A549 (cell line): ENCODE data around the gene SCAP. TPM values are rescaled to one million over a fixed set of nuclear protein-coding genes. Genes with fewer than 3 reads are reported as not detected.

Source experiments
- ATAC-seq, 2 experiments: fragments of 200-7000 bp in 1 of 2; fragments of >200 bp in 1 of 2; cut with Nextera tagmentation in 1 of 2; cut with Tn5 transposase in 1 of 2; 3 replicates each; pipeline versions ENCODE4 v1.8.0 to v1.9.1; 2018 to 2020; ENCODE audit warnings: mild to moderate bottlenecking in 1 of 2, moderate library complexity in 1 of 2
- CTCF ChIA-PET: fragments of 300-600 bp; sonication (Branson Sonifier 250); formaldehyde crosslinking; extraction: SDS; loops from one replicate; lab custom pipeline; 2021; ENCODE audit warnings: antibody characterized with exemption, inconsistent platforms; lab: Yijun Ruan, JAX
- POLR2A ChIA-PET: fragments of 350-600 bp; formaldehyde crosslinking; extraction: SDS; loops from one replicate; lab custom pipeline; 2021; ENCODE audit warnings: antibody characterized with exemption, inconsistent platforms; lab: Yijun Ruan, JAX
- DNase-seq, 2 experiments: peaks; one replicate each; pipeline versions ENCODE4 v3.0.0 to v3.0.0-alpha.2; 2011 to 2016; ENCODE audit warnings: low read depth in 1 of 2, low spot score in 1 of 2
- FAIRE-seq: peaks from 2 replicates; lab custom pipeline; 2011; peaks lifted over from hg19 to GRCh38; lab: Jason Lieb, UNC
- H3K27ac ChIP-seq, 2 experiments: fragments of >200 bp; sonication (Bioruptor Twin); formaldehyde crosslinking; 3 replicates each; pipeline ENCODE4 v1.5.1; 2016 to 2017
- H3K4me1 ChIP-seq: fragments of >200 bp; sonication (Bioruptor Twin); formaldehyde crosslinking; 3 replicates; pipeline ENCODE4 v1.6.1; 2016
- H3K4me2 ChIP-seq: fragments of >200 bp; sonication (Bioruptor Twin); formaldehyde crosslinking; 3 replicates; pipeline ENCODE4 v1.6.1; 2016
- H3K4me3 ChIP-seq: fragments of >200 bp; sonication (Bioruptor Twin); formaldehyde crosslinking; 3 replicates; pipeline ENCODE4 v1.5.1; 2016
- H3K9me3 ChIP-seq: fragments of >200 bp; sonication (Bioruptor Twin); formaldehyde crosslinking; 3 replicates; pipeline ENCODE4 v1.6.1; 2016
- BHLHE40 ChIP-seq: IDR thresholded peaks from 2 replicates; pipeline ENCODE4 v1.6.1; 2012; ENCODE audit warnings: low read depth, low read length, inconsistent platforms
- CBX2 ChIP-seq: fragments of 200-600 bp; sonication (generic); IDR thresholded peaks from 2 replicates; pipeline ENCODE4 v1.6.1; 2016; ENCODE audit warnings: low read depth, mild to moderate bottlenecking, borderline replicate concordance
- CBX8 ChIP-seq: fragments of 200-600 bp; sonication (generic); IDR thresholded peaks from 2 replicates; pipeline ENCODE4 v1.6.1; 2016
- CHD2 ChIP-seq: fragments of 150-350 bp; IDR thresholded peaks from 2 replicates; pipeline ENCODE4 v1.6.1; 2014; ENCODE audit warnings: low read length; ENCODE audit not compliant: partially characterized antibody
- EHF ChIP-seq: fragments of 250-450 bp; sonication (Bioruptor Pico); IDR thresholded peaks from 2 replicates; pipeline ENCODE4 v1.5.0; 2020; ENCODE audit warnings: mild to moderate bottlenecking
- EP300 ChIP-seq, 2 experiments: fragments of >200 bp; sonication (Bioruptor Twin); formaldehyde crosslinking; IDR thresholded peaks; 2 replicates in 1 of 2; 3 replicates in 1 of 2; pipeline ENCODE4 v1.6.1; 2016 to 2017
- ESRRA ChIP-seq: fragments of 150-350 bp; IDR thresholded peaks from 2 replicates; pipeline ENCODE4 v1.6.1; 2014; ENCODE audit warnings: mild to moderate bottlenecking, low read length, borderline replicate concordance
- GATA3 ChIP-seq: IDR thresholded peaks from 2 replicates; pipeline ENCODE4 v1.6.1; 2012; ENCODE audit warnings: borderline replicate concordance
- HOXA7 ChIP-seq: fragments of 250-450 bp; sonication (Bioruptor Pico); IDR thresholded peaks from 2 replicates; pipeline ENCODE4 v1.5.0; 2020; ENCODE audit warnings: mild to moderate bottlenecking, moderate library complexity
- HOXB5 ChIP-seq: fragments of 250-450 bp; sonication (Bioruptor Pico); IDR thresholded peaks from 2 replicates; pipeline ENCODE4 v1.5.0; 2020; ENCODE audit warnings: mild to moderate bottlenecking, moderate library complexity
- JUN ChIP-seq, 2 experiments: fragments of >200 bp; sonication (Bioruptor Twin); formaldehyde crosslinking; IDR thresholded peaks; 2 replicates in 1 of 2; 3 replicates in 1 of 2; pipeline ENCODE4 v1.6.1; 2016 to 2017
- KDM1A ChIP-seq: fragments of 200-600 bp; sonication (generic); IDR thresholded peaks from 2 replicates; pipeline ENCODE4 v1.6.1; 2016; ENCODE audit warnings: low read depth, mild to moderate bottlenecking
- KDM5A ChIP-seq: fragments of 200-600 bp; sonication (generic); IDR thresholded peaks from 2 replicates; pipeline ENCODE4 v1.6.1; 2016; ENCODE audit warnings: antibody characterized with exemption, mild to moderate bottlenecking
- MYC ChIP-seq: IDR thresholded peaks from 2 replicates; pipeline ENCODE4 v1.6.1; 2012; ENCODE audit warnings: mild to moderate bottlenecking, inconsistent platforms, low read length, improper control_type of control experiment, borderline replicate concordance
- NFE2L2 ChIP-seq: fragments of 150-350 bp; conservative IDR thresholded peaks from 2 replicates; pipeline ENCODE4 v1.6.1; 2014; ENCODE audit warnings: low read length
- NR3C1 ChIP-seq: fragments of >200 bp; sonication (Bioruptor Twin); formaldehyde crosslinking; IDR thresholded peaks from 3 replicates; pipeline ENCODE4 v1.6.1; 2017
- PHF8 ChIP-seq: fragments of 200-600 bp; sonication (generic); IDR thresholded peaks from 2 replicates; pipeline ENCODE4 v1.6.1; 2016; ENCODE audit warnings: low read depth, mild to moderate bottlenecking, antibody characterized with exemption, moderate library complexity, borderline replicate concordance
- POLR2A ChIP-seq: IDR thresholded peaks from 2 replicates; pipeline ENCODE4 v1.6.1; 2012; ENCODE audit warnings: mild to moderate bottlenecking, low read length
- POLR2AphosphoS2 ChIP-seq: conservative IDR thresholded peaks from 2 replicates; pipeline ENCODE4 v1.6.1; 2012; ENCODE audit warnings: low read length, improper control_type of control experiment, inconsistent platforms
- RAD21 ChIP-seq, 2 experiments: fragments of >200 bp in 1 of 2; sonication (Bioruptor Twin) in 1 of 2; formaldehyde crosslinking in 1 of 2; IDR thresholded peaks in 1 of 2; conservative IDR thresholded peaks in 1 of 2; 2 replicates in 1 of 2; 3 replicates in 1 of 2; pipeline ENCODE4 v1.6.1; 2012 to 2018; ENCODE audit warnings: inconsistent platforms in 1 of 2
- RARB ChIP-seq: fragments of 250-450 bp; sonication (Bioruptor Pico); IDR thresholded peaks from 2 replicates; pipeline ENCODE4 v1.8.0; 2021; ENCODE audit warnings: mild to moderate bottlenecking, moderate library complexity
- RCOR1 ChIP-seq: fragments of 150-350 bp; IDR thresholded peaks from 2 replicates; pipeline ENCODE4 v1.6.1; 2014; ENCODE audit warnings: antibody characterized with exemption, low read length, low read depth
- RFX5 ChIP-seq: fragments of 450-650 bp; IDR thresholded peaks from 2 replicates; pipeline ENCODE4 v1.7.1; 2014; ENCODE audit warnings: antibody characterized with exemption, mild to moderate bottlenecking, moderate library complexity
- RNF2 ChIP-seq: fragments of 200-600 bp; sonication (generic); IDR thresholded peaks from 2 replicates; pipeline ENCODE4 v1.6.1; 2016; ENCODE audit warnings: low read depth, mild to moderate bottlenecking, antibody characterized with exemption, moderate library complexity, borderline replicate concordance
- SREBF2 ChIP-seq: fragments of 450-650 bp; IDR thresholded peaks from 2 replicates; pipeline ENCODE4 v1.6.1; 2014; ENCODE audit warnings: mild to moderate bottlenecking, moderate library complexity
- TP53 ChIP-seq: fragments of 250-450 bp; sonication (Bioruptor Pico); IDR thresholded peaks from 2 replicates; pipeline ENCODE4 v1.5.0; 2021; ENCODE audit warnings: mild to moderate bottlenecking, moderate library complexity
- ZC3H11A ChIP-seq: fragments of 450-650 bp; IDR thresholded peaks from 2 replicates; pipeline ENCODE4 v1.6.1; 2014; ENCODE audit warnings: antibody characterized with exemption, mild to moderate bottlenecking
- WGBS: methylation state at CpG from one replicate; pipeline ENCODE4 v1.1.6; 2017; ENCODE audit errors: missing lambda C conversion rate; 5-methylcytosine and 5-hydroxymethylcytosine counted together
- polyA plus RNA-seq, 4 experiments: library from polyadenylated mRNA; depleted of rRNA in 3 of 4; stranded (reverse); fragments of >200 nt; fragmentation: RNase III in 1 of 4; extraction: RNeasy Plus Mini Kit Qiagen cat#74134 plus additional on column Dnase treatment in 1 of 4; gene quantifications; 2 replicates in 3 of 4; 3 replicates in 1 of 4; pipeline ENCODE4 v1.2.3, GENCODE V29; 2011 to 2017
- TF ChIP-seq, protein P1 (sequence below): fragments of 250-450 bp; sonication (Bioruptor Pico); IDR thresholded peaks from 2 replicates; pipeline ENCODE4 v1.5.0; 2020; ENCODE audit warnings: low read depth, mild to moderate bottlenecking, moderate library complexity
- TF ChIP-seq, protein P2 (sequence below): fragments of 450-650 bp; IDR thresholded peaks from 2 replicates; pipeline ENCODE4 v1.6.1; 2014; ENCODE audit warnings: antibody characterized with exemption
- TF ChIP-seq, protein P3 (sequence below): fragments of 200-600 bp; sonication (generic); IDR thresholded peaks from 2 replicates; pipeline ENCODE4 v1.6.1; 2016; ENCODE audit warnings: antibody characterized with exemption, mild to moderate bottlenecking, moderate library complexity
- TF ChIP-seq, protein P4 (sequence below): fragments of 150-350 bp; IDR thresholded peaks from 2 replicates; pipeline ENCODE4 v1.6.1; 2014; ENCODE audit warnings: low read depth, mild to moderate bottlenecking, low read length
- TF ChIP-seq, protein P5 (sequence below): IDR thresholded peaks from 2 replicates; pipeline ENCODE4 v1.6.1; 2012; ENCODE audit warnings: low read depth, borderline replicate concordance
- TF ChIP-seq, protein P6 (sequence below): IDR thresholded peaks from 2 replicates; pipeline ENCODE4 v1.6.1; 2012
- TF ChIP-seq, protein P7 (sequence below): fragments of >200 bp; sonication (Bioruptor Twin); formaldehyde crosslinking; IDR thresholded peaks from 2 replicates; pipeline ENCODE4 v1.6.1; 2016

SCAP gene
- polyA plus RNA-seq, 2 of the 4 experiments (the other 2 are of a cell fraction), result 12.9 to 25.9 TPM

DNA sequence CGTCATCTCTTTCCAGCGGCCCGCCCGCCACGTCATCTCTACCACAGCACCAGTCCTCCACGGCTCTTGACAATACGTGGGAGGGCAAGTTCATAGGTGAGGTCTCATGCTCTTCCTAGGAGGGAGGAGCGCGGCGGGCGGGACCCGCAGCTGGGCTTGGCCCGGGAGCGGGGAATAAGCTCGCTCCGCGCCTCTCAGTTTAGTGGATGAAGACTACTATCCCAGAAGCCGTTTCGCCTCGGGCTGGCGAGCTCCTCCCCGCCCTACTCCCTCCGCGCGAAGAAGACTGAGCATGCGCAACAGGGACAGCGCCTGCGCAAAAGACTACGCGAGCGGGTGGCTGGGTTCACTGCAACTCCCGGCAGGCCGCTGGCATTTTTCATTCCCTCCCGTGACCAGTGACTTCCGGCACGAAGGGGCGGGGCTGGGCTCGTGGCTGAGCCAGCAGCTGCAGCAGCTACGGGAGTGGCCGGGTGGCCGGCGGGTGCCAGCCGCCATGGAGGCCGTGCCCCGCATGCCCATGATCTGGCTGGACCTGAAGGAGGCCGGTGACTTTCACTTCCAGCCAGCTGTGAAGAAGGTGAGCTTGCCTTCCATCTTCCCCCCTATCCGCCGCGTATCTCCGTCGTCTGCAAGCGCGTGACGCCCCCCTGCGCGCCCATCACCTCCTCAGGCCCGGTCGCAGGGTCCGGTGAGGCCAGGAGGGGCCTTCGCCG, 95.0 kb downstream of the SCAP start, which contains the start of gene PTPN23:
Gene PTPN23 (plus strand): TSS at position 421 of the 716 bp plus-strand sequence. CDS start 76 bp downstream, at position 497.
- POLR2A ChIA-PET, result interaction anchor here (0.6 to 1.2 kb wide), 10 partner anchors 9 to 404 kb away, joined by 3 to 16 read pairs (median 4); partner anchors contain the start of genes CCDC12, KIF9, KLHL18 and SCAP
- peak; percentile 87 to 91 for ATAC-seq
- H3K9me3 ChIP-seq, result no peaks in the 10 kb centered on the region
- no peak for FAIRE-seq
- WGBS, result 1% methylated on average over 17 of the region's 61 CpGs
- H3K27ac ChIP-seq, result peak within 1 kb of the TSS; percentile 94 to 99
- CTCF ChIA-PET, result interaction anchor here (0.6 to 1.5 kb wide), 3 partner anchors 27 to 776 kb away, joined by 3 to 5 read pairs (median 4); no protein-coding TSS in a partner anchor
- DNase-seq, result peak; percentile 93 to 97
- H3K4me1 ChIP-seq, result peaks cover 12% of the 10 kb centered on the region
- peak within 1 kb of the TSS; percentile 84 for H3K4me2 ChIP-seq
- peak within 1 kb of the TSS; percentile 79 for H3K4me3 ChIP-seq
- TF ChIP-seq, protein P1, sequence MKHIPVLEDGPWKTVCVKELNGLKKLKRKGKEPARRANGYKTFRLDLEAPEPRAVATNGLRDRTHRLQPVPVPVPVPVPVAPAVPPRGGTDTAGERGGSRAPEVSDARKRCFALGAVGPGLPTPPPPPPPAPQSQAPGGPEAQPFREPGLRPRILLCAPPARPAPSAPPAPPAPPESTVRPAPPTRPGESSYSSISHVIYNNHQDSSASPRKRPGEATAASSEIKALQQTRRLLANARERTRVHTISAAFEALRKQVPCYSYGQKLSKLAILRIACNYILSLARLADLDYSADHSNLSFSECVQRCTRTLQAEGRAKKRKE, result peak; percentile 45; the same call in 1 of the 2 replicates
- TF ChIP-seq EHF, result 0 out of 2 replicates have a peak, but pooled peaks have one; percentile 30
- no peak for TF ChIP-seq KDM5A
- TF ChIP-seq, protein P2, sequence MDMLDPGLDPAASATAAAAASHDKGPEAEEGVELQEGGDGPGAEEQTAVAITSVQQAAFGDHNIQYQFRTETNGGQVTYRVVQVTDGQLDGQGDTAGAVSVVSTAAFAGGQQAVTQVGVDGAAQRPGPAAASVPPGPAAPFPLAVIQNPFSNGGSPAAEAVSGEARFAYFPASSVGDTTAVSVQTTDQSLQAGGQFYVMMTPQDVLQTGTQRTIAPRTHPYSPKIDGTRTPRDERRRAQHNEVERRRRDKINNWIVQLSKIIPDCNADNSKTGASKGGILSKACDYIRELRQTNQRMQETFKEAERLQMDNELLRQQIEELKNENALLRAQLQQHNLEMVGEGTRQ, result peak; percentile 80
- no peak for TF ChIP-seq KDM1A
- TF ChIP-seq, protein P3, sequence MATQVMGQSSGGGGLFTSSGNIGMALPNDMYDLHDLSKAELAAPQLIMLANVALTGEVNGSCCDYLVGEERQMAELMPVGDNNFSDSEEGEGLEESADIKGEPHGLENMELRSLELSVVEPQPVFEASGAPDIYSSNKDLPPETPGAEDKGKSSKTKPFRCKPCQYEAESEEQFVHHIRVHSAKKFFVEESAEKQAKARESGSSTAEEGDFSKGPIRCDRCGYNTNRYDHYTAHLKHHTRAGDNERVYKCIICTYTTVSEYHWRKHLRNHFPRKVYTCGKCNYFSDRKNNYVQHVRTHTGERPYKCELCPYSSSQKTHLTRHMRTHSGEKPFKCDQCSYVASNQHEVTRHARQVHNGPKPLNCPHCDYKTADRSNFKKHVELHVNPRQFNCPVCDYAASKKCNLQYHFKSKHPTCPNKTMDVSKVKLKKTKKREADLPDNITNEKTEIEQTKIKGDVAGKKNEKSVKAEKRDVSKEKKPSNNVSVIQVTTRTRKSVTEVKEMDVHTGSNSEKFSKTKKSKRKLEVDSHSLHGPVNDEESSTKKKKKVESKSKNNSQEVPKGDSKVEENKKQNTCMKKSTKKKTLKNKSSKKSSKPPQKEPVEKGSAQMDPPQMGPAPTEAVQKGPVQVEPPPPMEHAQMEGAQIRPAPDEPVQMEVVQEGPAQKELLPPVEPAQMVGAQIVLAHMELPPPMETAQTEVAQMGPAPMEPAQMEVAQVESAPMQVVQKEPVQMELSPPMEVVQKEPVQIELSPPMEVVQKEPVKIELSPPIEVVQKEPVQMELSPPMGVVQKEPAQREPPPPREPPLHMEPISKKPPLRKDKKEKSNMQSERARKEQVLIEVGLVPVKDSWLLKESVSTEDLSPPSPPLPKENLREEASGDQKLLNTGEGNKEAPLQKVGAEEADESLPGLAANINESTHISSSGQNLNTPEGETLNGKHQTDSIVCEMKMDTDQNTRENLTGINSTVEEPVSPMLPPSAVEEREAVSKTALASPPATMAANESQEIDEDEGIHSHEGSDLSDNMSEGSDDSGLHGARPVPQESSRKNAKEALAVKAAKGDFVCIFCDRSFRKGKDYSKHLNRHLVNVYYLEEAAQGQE, result peak; percentile 34; the same call in 1 of the 2 replicates
- peak; percentile 88 for TF ChIP-seq BHLHE40
- no peak for TF ChIP-seq CBX2
- no peak for TF ChIP-seq EP300 (IDR thresholded peaks at IDR 0.05)
- TF ChIP-seq CHD2, result no peak
- TF ChIP-seq RFX5, result no peak
- TF ChIP-seq, protein P4, sequence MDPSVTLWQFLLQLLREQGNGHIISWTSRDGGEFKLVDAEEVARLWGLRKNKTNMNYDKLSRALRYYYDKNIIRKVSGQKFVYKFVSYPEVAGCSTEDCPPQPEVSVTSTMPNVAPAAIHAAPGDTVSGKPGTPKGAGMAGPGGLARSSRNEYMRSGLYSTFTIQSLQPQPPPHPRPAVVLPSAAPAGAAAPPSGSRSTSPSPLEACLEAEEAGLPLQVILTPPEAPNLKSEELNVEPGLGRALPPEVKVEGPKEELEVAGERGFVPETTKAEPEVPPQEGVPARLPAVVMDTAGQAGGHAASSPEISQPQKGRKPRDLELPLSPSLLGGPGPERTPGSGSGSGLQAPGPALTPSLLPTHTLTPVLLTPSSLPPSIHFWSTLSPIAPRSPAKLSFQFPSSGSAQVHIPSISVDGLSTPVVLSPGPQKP, result no peak
- no peak for TF ChIP-seq NR3C1
- TF ChIP-seq TP53 (CRISPR knock-in tag), result 0 out of 2 replicates have a peak, but pooled peaks have one; percentile 74
- peak; percentile 65; the same call in 1 of the 2 replicates for TF ChIP-seq HOXA7 (CRISPR knock-in tag)
- TF ChIP-seq RCOR1, result no peak
- TF ChIP-seq RARB (CRISPR knock-in tag), result no peak
- TF ChIP-seq, protein P5, sequence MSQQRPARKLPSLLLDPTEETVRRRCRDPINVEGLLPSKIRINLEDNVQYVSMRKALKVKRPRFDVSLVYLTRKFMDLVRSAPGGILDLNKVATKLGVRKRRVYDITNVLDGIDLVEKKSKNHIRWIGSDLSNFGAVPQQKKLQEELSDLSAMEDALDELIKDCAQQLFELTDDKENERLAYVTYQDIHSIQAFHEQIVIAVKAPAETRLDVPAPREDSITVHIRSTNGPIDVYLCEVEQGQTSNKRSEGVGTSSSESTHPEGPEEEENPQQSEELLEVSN, result peak; percentile 66
- no peak for TF ChIP-seq RAD21 (conservative IDR thresholded peaks at IDR 0.05 in 1 of 2, IDR thresholded peaks at IDR 0.05 in 1 of 2)
- peak; percentile 73; the same call in 1 of the 2 replicates for TF ChIP-seq MYC
- TF ChIP-seq, protein P6, sequence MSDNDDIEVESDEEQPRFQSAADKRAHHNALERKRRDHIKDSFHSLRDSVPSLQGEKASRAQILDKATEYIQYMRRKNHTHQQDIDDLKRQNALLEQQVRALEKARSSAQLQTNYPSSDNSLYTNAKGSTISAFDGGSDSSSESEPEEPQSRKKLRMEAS, result peak; percentile 63; the same call in 1 of the 2 replicates
- TF ChIP-seq SREBF2, result no peak
- no peak for TF ChIP-seq GATA3
- TF ChIP-seq JUN (IDR thresholded peaks at IDR 0.05), result peak; percentile 58 to 82; a peak in 4 of 5 replicates
- TF ChIP-seq POLR2AphosphoS2, result no peak
- no peak for TF ChIP-seq ESRRA
- TF ChIP-seq POLR2A, result peak; percentile 75
- TF ChIP-seq CBX8, result no peak
- no peak for TF ChIP-seq RNF2
- TF ChIP-seq PHF8, result peak; percentile 95
- TF ChIP-seq, protein P7, sequence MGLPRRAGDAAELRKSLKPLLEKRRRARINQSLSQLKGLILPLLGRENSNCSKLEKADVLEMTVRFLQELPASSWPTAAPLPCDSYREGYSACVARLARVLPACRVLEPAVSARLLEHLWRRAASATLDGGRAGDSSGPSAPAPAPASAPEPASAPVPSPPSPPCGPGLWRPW, result no peak
- no peak for TF ChIP-seq NFE2L2
- TF ChIP-seq ZC3H11A, result no peak
- no peak for TF ChIP-seq HOXB5
